ENCODE results near the gene NBAS. TPM values are rescaled to one million over a fixed set of nuclear protein-coding genes. Genes with fewer than 3 reads are reported as not detected.
A peak's percentile ranks its signal among the peaks of the same experiment; 100 is the strongest.

NBAS gene
- total RNA-seq, 3 donors from 2014 or later (not counting 1 experiment from before 2014, with no cell fraction given): 27.8 to 34.7 (median 29.2) TPM

GRCh38 chr2:15560140-15560987, 770 bp downstream of the NBAS start:
- peaks cover 18 to 25% of the 10 kb centered on the region in 2 donors for H3K27me3 Mint-ChIP-seq (ENCODE audit: low read depth in 2 of 2)
- no peaks in the 10 kb centered on the region for H3K27me3 ChIP-seq (ENCODE audit: control insufficient read depth, insufficient read depth, low read length)

DNA sequence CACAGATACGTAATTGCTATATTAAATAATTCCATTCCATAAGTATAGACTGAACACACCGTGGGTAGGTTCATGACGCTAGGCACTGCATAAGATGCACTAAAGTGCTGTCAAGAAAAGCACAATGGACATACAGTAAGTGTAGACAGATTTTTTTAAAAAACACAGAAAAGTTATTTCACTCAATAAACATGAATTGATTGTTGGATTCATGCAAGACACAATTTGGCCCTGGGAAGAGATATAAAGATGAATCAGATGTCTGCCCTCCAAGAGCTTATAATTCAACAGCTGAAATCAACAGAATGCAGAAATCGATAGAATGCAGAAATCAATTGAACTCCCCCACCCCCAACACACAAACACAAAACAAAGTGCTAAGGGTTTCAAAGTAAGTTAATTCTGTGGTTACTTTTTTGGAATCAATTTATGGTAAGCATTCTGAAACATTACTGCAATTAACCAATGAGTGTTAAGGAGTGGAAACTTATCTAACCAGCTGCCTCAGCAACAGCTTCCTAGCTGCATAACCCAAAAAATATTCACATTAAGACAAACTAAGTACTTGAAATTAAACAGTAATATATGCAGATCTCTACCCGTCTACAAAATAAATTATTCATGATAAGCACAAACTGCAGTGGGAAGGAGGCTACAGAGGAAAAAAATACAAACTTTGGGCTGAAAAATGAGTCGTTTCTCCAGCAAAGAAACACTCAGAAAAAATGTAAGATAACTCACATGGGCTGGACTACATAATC, 1.6 kb downstream of the NBAS start:
- H3K36me3 ChIP-seq (ENCODE audit: control insufficient read depth, insufficient read depth, low read length): peaks cover under 1% of the 10 kb centered on the region
- Mint-ChIP-seq H3K9me3 (no peaks in the 10 kb centered on the region), H3K4me1 (peaks cover 37 to 40% of the 10 kb centered on the region in 2 donors), H3K36me3 (no peaks in the 10 kb centered on the region), H3K27me3 (ENCODE audit: low read depth in 2 of 2) (peaks cover 15 to 17% of the 10 kb centered on the region in 2 donors), H3K4me3 (peak overlapping the region; percentile 62), H3K27ac (peak overlapping the region in 1 of 2 donors; percentile 94)
- H3K4me3 ChIP-seq (ENCODE audit: low read length): no peak overlapping the region
- H3K27me3 ChIP-seq (ENCODE audit: control insufficient read depth, insufficient read depth, low read length): no peaks in the 10 kb centered on the region
- H3K4me1 ChIP-seq (ENCODE audit: control insufficient read depth, insufficient read depth, low read length): peaks cover 10% of the 10 kb centered on the region
- TF ChIP-seq, protein P1, sequence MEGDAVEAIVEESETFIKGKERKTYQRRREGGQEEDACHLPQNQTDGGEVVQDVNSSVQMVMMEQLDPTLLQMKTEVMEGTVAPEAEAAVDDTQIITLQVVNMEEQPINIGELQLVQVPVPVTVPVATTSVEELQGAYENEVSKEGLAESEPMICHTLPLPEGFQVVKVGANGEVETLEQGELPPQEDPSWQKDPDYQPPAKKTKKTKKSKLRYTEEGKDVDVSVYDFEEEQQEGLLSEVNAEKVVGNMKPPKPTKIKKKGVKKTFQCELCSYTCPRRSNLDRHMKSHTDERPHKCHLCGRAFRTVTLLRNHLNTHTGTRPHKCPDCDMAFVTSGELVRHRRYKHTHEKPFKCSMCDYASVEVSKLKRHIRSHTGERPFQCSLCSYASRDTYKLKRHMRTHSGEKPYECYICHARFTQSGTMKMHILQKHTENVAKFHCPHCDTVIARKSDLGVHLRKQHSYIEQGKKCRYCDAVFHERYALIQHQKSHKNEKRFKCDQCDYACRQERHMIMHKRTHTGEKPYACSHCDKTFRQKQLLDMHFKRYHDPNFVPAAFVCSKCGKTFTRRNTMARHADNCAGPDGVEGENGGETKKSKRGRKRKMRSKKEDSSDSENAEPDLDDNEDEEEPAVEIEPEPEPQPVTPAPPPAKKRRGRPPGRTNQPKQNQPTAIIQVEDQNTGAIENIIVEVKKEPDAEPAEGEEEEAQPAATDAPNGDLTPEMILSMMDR (IDR thresholded peaks at IDR 0.05): no peak
- ATAC-seq (no peak), DNase-seq (no peak)
- intact Hi-C loops (cut with micrococcal nuclease): no loop called here
- no peak overlapping the region for H3K27ac ChIP-seq (ENCODE audit: low read length)
- no peaks in the 10 kb centered on the region for H3K9me3 ChIP-seq (ENCODE audit: control insufficient read depth, insufficient read depth, low read length)
- 62% methylated on average over 2 of the region's 6 CpGs for WGBS (ENCODE audit: insufficient coverage)

More at GRCh38 chr2:15560140-15560987, 770 bp downstream of the NBAS start:
- Mint-ChIP-seq H3K4me1 (peaks cover 37 to 40% of the 10 kb centered on the region in 2 donors), H3K27ac (peak overlapping the region; percentile 89 to 94), H3K4me3 (peak overlapping the region; percentile 99), H3K9me3 (no peaks in the 10 kb centered on the region), H3K36me3 (no peaks in the 10 kb centered on the region)
- Histone ChIP-seq H3K4me3 (ENCODE audit: low read length) (peak overlapping the region; percentile 85), H3K9me3 (ENCODE audit: control insufficient read depth, insufficient read depth, low read length) (no peaks in the 10 kb centered on the region), H3K36me3 (ENCODE audit: control insufficient read depth, insufficient read depth, low read length) (no peaks in the 10 kb centered on the region), H3K27ac (ENCODE audit: low read length) (peak overlapping the region; percentile 62), H3K4me1 (ENCODE audit: control insufficient read depth, insufficient read depth, low read length) (peaks cover 10% of the 10 kb centered on the region)
- 1% methylated on average over 30 of the region's 32 CpGs for WGBS (ENCODE audit: insufficient coverage)
- TF ChIP-seq, protein P1 (IDR thresholded peaks at IDR 0.05): no peak
- DNase-seq (peak in 1 of 2 donors; percentile 38), ATAC-seq (peak; percentile 46 to 57 (median 50))
- intact Hi-C loops (cut with micrococcal nuclease): no loop called here

DNA sequence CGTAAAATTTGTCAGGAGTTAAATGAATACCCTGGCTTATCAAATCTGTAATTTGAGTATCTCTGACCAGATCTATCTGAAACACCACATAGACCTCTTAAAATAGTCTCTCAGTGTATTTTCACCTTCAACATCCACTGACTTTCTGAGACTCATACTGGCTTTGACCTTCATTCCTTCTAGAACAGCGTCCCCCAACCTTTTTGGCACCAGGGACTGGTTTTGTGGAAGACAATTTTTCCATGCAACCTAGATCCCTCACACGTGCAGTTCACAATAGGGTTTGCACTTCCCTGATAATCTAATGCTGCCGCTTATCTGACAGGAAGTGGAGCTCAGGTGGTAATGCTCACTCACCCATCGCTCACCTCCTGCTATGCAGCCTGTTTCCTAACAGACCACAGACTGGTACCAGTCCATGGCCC, 3.2 kb downstream of the NBAS start:
- Mint-ChIP-seq H3K4me1 (peaks cover 37 to 40% of the 10 kb centered on the region in 2 donors), H3K4me3 (no peak overlapping the region), H3K9me3 (no peaks in the 10 kb centered on the region), H3K27me3 (ENCODE audit: low read depth in 2 of 2) (peaks cover 2 to 4% of the 10 kb centered on the region in 2 donors), H3K36me3 (no peaks in the 10 kb centered on the region), H3K27ac (no peak overlapping the region)
- no peaks in the 10 kb centered on the region for H3K9me3 ChIP-seq (ENCODE audit: control insufficient read depth, insufficient read depth, low read length)
- H3K27me3 ChIP-seq (ENCODE audit: control insufficient read depth, insufficient read depth, low read length): no peaks in the 10 kb centered on the region
- no peak overlapping the region for H3K4me3 ChIP-seq (ENCODE audit: low read length)
- no peak for ATAC-seq
- TF ChIP-seq, protein P1 (IDR thresholded peaks at IDR 0.05): no peak
- intact Hi-C loops (cut with micrococcal nuclease): no loop called here
- 54% methylated on average over 5 of the region's 5 CpGs for WGBS (ENCODE audit: insufficient coverage)
- H3K36me3 ChIP-seq (ENCODE audit: control insufficient read depth, insufficient read depth, low read length): peaks cover 4% of the 10 kb centered on the region
- peaks cover 10% of the 10 kb centered on the region for H3K4me1 ChIP-seq (ENCODE audit: control insufficient read depth, insufficient read depth, low read length)
- H3K27ac ChIP-seq (ENCODE audit: low read length): no peak overlapping the region
- no peak for DNase-seq

Data from natural killer cell (primary cell).